Sigmoid colon (tissue), 7 donors: ENCODE results near the gene KRT3. TPM values are rescaled to one million over a fixed set of nuclear protein-coding genes. Genes with fewer than 3 reads are reported as not detected.

Experiments used
- DNase-seq: peaks from one replicate; pipeline ENCODE4 v3.0.0-alpha.2; 2019
- H3K27ac ChIP-seq, 4 donors: fragments of 200-600 bp; sonication (generic); one replicate each; pipeline ENCODE4 v1.5.1; 2016 to 2019; ENCODE audit warnings: mild to moderate bottlenecking in 1 of 4
- H3K27me3 ChIP-seq, 3 donors: fragments of 200-600 bp; sonication (generic); one replicate each; pipeline ENCODE4 v1.5.1; 2019; ENCODE audit warnings: mild to moderate bottlenecking in 1 of 3
- H3K36me3 ChIP-seq, 4 donors: fragments of 200-600 bp; sonication (generic); one replicate each; pipeline ENCODE4 v1.5.1; 2016 to 2019
- H3K4me1 ChIP-seq, 4 donors: fragments of 200-600 bp; sonication (generic); one replicate each; pipeline ENCODE4 v1.5.1; 2017 to 2019
- H3K4me3 ChIP-seq, 4 donors: fragments of 200-600 bp; sonication (generic); one replicate each; pipeline ENCODE4 v1.5.1; 2017 to 2019; ENCODE audit warnings: mild to moderate bottlenecking in 2 of 4, moderate library complexity in 1 of 4
- H3K9me3 ChIP-seq, 4 donors: fragments of 200-600 bp in 3 of 4; sonication (generic) in 3 of 4; one replicate each; pipeline versions ENCODE4 v1.5.1 to v1.6.1; 2013 to 2019
- CTCF ChIP-seq, 4 experiments: fragments of 450-650 bp in 3 of 4; fragments of 200-600 bp in 1 of 4; IDR thresholded peaks; one replicate each; pipeline ENCODE4 v1.5.1; 2016 to 2019; ENCODE audit warnings: antibody characterized with exemption in 4 of 4, mild to moderate bottlenecking in 3 of 4, moderate library complexity in 2 of 4
- EP300 ChIP-seq, 4 donors: sonication (generic); formaldehyde crosslinking; IDR thresholded peaks; one replicate each; pipeline ENCODE4 v1.6.1; 2017; ENCODE audit warnings: antibody characterized with exemption in 4 of 4
- POLR2A ChIP-seq, 2 donors: fragments of 450-650 bp; IDR thresholded peaks; one replicate each; pipeline ENCODE4 v1.6.1; 2016; ENCODE audit warnings: antibody characterized with exemption in 2 of 2, mild to moderate bottlenecking in 2 of 2, moderate library complexity in 2 of 2
- POLR2AphosphoS5 ChIP-seq, 4 donors: sonication (generic); formaldehyde crosslinking; IDR thresholded peaks; one replicate each; pipeline ENCODE4 v1.6.1; 2017; ENCODE audit warnings: antibody characterized with exemption in 4 of 4
- WGBS, 2 donors: extraction: QIAGEN DNeasy Blood & Tissue Kit; methylation state at CpG; one replicate each; pipeline ENCODE4 v1.1.7; 2013; 5-methylcytosine and 5-hydroxymethylcytosine counted together
- intact Hi-C: fragments of 100-400 bp; cut with DNase I; formaldehyde crosslinking; loops from one replicate; pipeline ENCODE4 v1.15.1; 2023
- polyA plus RNA-seq, 3 donors: library from polyadenylated mRNA; stranded (reverse); fragments of 200-250 nt; gene quantifications; one replicate each; pipeline ENCODE4 v1.2.3, GENCODE V29; 2013
- total RNA-seq, 4 donors: library from RNA; depleted of rRNA; stranded (reverse); fragments of >200 nt; gene quantifications; one replicate each; pipeline ENCODE4 v1.1.0, GENCODE V29; 2016
- donor health status: healthy with polysubstance abuse.
- donor health status: Bipolar disorder and iron deficiency.
- donor health status: healthy.

KRT3 gene
- total and polyA plus RNA-seq, 7 donors: not detected

- Histone ChIP-seq H3K4me3 (no peak overlapping the region), H3K4me1 (no peaks in the 10 kb centered on the region), H3K27me3 (no peaks in the 10 kb centered on the region), H3K27ac (no peak overlapping the region), H3K9me3 (no peaks in the 10 kb centered on the region), H3K36me3 (no peaks in the 10 kb centered on the region)
- TF ChIP-seq POLR2A (IDR thresholded peaks at IDR 0.05): no peak
- no peak for TF ChIP-seq EP300 (IDR thresholded peaks at IDR 0.05)
- no peak for TF ChIP-seq POLR2AphosphoS5 (IDR thresholded peaks at IDR 0.05)
- no peak for TF ChIP-seq CTCF (IDR thresholded peaks at IDR 0.05)
- no peak for DNase-seq
- intact Hi-C loops: no loop called here
- 89 to 91% methylated on average over 6 of the region's 6 CpGs for WGBS, 2 donors
Observed at GRCh38 chr12:52837781-52838608, 42.1 kb upstream of the KRT3 start.

GRCh38 chr12:52837413-52837741 is 41.5 kb upstream of the KRT3 start:
- Histone ChIP-seq H3K4me1 (no peaks in the 10 kb centered on the region), H3K4me3 (no peak overlapping the region), H3K9me3 (no peaks in the 10 kb centered on the region), H3K36me3 (no peaks in the 10 kb centered on the region), H3K27me3 (no peaks in the 10 kb centered on the region), H3K27ac (no peak overlapping the region)
- WGBS, 2 donors: 65 to 80% methylated on average over 9 of the region's 9 CpGs
- DNase-seq: no peak
- intact Hi-C loops: no loop called here
- TF ChIP-seq POLR2A (IDR thresholded peaks at IDR 0.05) (no peak), CTCF (IDR thresholded peaks at IDR 0.05) (no peak), POLR2AphosphoS5 (IDR thresholded peaks at IDR 0.05) (no peak)

- DNase-seq: no peak
- Histone ChIP-seq H3K27me3 (no peaks in the 10 kb centered on the region), H3K36me3 (no peaks in the 10 kb centered on the region), H3K9me3 (no peaks in the 10 kb centered on the region), H3K4me1 (no peaks in the 10 kb centered on the region), H3K4me3 (no peak overlapping the region), H3K27ac (no peak overlapping the region)
- no peak for TF ChIP-seq EP300 (IDR thresholded peaks at IDR 0.05)
- TF ChIP-seq POLR2AphosphoS5 (IDR thresholded peaks at IDR 0.05): no peak
- TF ChIP-seq POLR2A (IDR thresholded peaks at IDR 0.05): no peak
- TF ChIP-seq CTCF (IDR thresholded peaks at IDR 0.05): no peak
- intact Hi-C loops: no loop called here
- WGBS, 2 donors: 86% methylated on average over 9 of the region's 9 CpGs
Observed at GRCh38 chr12:52836491-52837412, 40.8 kb upstream of the KRT3 start.

GRCh38 chr12:52836042-52836466 is 40.1 kb upstream of the KRT3 start:
- no peak for TF ChIP-seq POLR2A (IDR thresholded peaks at IDR 0.05)
- no peak for TF ChIP-seq EP300 (IDR thresholded peaks at IDR 0.05)
- no peak for TF ChIP-seq POLR2AphosphoS5 (IDR thresholded peaks at IDR 0.05)
- no peak for TF ChIP-seq CTCF (IDR thresholded peaks at IDR 0.05)
- WGBS, 2 donors: 72 to 78% methylated on average over 7 of the region's 7 CpGs
- H3K4me1 ChIP-seq: no peaks in the 10 kb centered on the region
- H3K4me3 ChIP-seq: no peak overlapping the region
- no peaks in the 10 kb centered on the region for H3K27me3 ChIP-seq
- H3K9me3 ChIP-seq: no peaks in the 10 kb centered on the region
- no peaks in the 10 kb centered on the region for H3K36me3 ChIP-seq
- no peak overlapping the region for H3K27ac ChIP-seq
- no peak for DNase-seq
- intact Hi-C loops: no loop called here
